Loucy (cell line): ENCODE results near the gene EIF4G3.
A peak's percentile ranks its signal among the peaks of the same experiment; 100 is the strongest.

Experiments
- H2AFZ ChIP-seq: fragments of 200-600 bp; sonication (generic); 2 replicates; pipeline ENCODE4 v1.6.0; 2016; ENCODE audit warnings: antibody characterized with exemption, mild to moderate bottlenecking, low read length, moderate library complexity
- H3F3A ChIP-seq: fragments of 200-600 bp; 2 replicates; pipeline ENCODE4 v1.6.0; 2016; ENCODE audit warnings: antibody characterized with exemption, low read depth, mild to moderate bottlenecking
- H3K27me3 ChIP-seq: fragments of 200-600 bp; sonication (generic); 2 replicates; pipeline ENCODE4 v1.6.1; 2014; ENCODE audit warnings: low read length, mild to moderate bottlenecking; ENCODE audit not compliant: insufficient read depth, poor library complexity, severe bottlenecking
- H3K36me3 ChIP-seq: fragments of 200-600 bp; sonication (generic); 2 replicates; pipeline ENCODE4 v1.6.1; 2016; ENCODE audit warnings: low read length; ENCODE audit not compliant: insufficient read depth
- H3K4me1 ChIP-seq: fragments of 200-600 bp; sonication (generic); 2 replicates; pipeline ENCODE4 v1.5.1; 2014; ENCODE audit warnings: low read length, mild to moderate bottlenecking; ENCODE audit not compliant: insufficient read depth, poor library complexity, severe bottlenecking
- H3K4me2 ChIP-seq: fragments of 200-600 bp; sonication (generic); 2 replicates; pipeline ENCODE4 v1.6.0; 2014; ENCODE audit warnings: antibody characterized with exemption, low read length, low read depth, mild to moderate bottlenecking; ENCODE audit not compliant: poor library complexity, severe bottlenecking
- H3K4me3 ChIP-seq: fragments of 200-600 bp; sonication (generic); 2 replicates; pipeline ENCODE4 v1.5.1; 2014; ENCODE audit warnings: low read length, mild to moderate bottlenecking, mixed read lengths; ENCODE audit not compliant: poor library complexity, severe bottlenecking
- H3K79me2 ChIP-seq: fragments of 200-600 bp; sonication (generic); 2 replicates; pipeline ENCODE4 v1.6.1; 2014; ENCODE audit warnings: low read length; ENCODE audit not compliant: insufficient read depth
- H3K9ac ChIP-seq: fragments of 200-600 bp; sonication (generic); 2 replicates; pipeline ENCODE4 v1.6.0; 2014; ENCODE audit warnings: mild to moderate bottlenecking, low read depth, low read length, moderate library complexity; ENCODE audit not compliant: poor library complexity, severe bottlenecking
- H3K9me2 ChIP-seq: fragments of 200-600 bp; sonication (generic); replicated peaks from 2 replicates; pipeline ENCODE4 v1.6.1; 2016; ENCODE audit warnings: low read depth, low read length, mixed read lengths
- H3K9me3 ChIP-seq: fragments of 200-600 bp; sonication (generic); 2 replicates; pipeline ENCODE4 v1.6.1; 2014; ENCODE audit warnings: mild to moderate bottlenecking, antibody characterized with exemption, low read length, low read depth; ENCODE audit not compliant: insufficient read depth
- H4K20me1 ChIP-seq: fragments of 200-600 bp; sonication (generic); 2 replicates; pipeline ENCODE4 v1.6.0; 2014; ENCODE audit warnings: antibody characterized with exemption, low read length, mild to moderate bottlenecking; ENCODE audit not compliant: insufficient read depth, poor library complexity, severe bottlenecking
- EZH2phosphoT487 ChIP-seq: fragments of 200-600 bp; IDR thresholded peaks from 2 replicates; pipeline ENCODE4 v1.6.1; 2018; ENCODE audit warnings: antibody characterized with exemption, mild to moderate bottlenecking, moderate library complexity, borderline replicate concordance
- TF ChIP-seq, protein P1 (sequence below): fragments of 200-600 bp; sonication (generic); conservative IDR thresholded peaks from 2 replicates; pipeline ENCODE4 v1.5.1; 2014; ENCODE audit warnings: mild to moderate bottlenecking, antibody characterized with exemption, low read length

Gene EIF4G3

DNA sequence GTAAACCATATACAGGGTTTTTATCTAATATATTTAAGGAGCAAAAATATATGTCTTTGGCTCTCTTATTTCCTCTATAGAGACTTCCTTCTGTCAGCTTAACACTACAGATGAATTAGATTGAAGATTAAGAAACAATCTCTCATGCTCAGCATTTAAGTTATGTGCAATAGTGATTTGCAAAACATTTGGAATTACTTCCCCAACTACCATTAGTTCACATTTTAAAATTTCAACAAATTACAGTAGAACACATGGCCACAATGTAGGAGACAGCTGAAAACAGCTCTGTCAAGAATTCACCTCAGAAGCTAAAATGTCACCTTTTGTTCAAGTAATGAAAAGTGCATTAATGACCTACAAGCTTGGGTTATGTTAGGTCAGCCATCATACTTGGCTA is 177.9 kb downstream of the EIF4G3 start:
- Histone ChIP-seq H3K79me2 (0 out of 2 replicates have a peak, but pooled peaks cover 7% of the 10 kb centered on the region), H3K27me3 (no peaks in the 10 kb centered on the region), H3F3A (no peaks in the 10 kb centered on the region), H3K4me1 (peaks cover 56% of the 10 kb centered on the region), H3K9me3 (no peaks in the 10 kb centered on the region), H3K9ac (peak overlapping the region; percentile 54), H3K4me2 (peak overlapping the region; percentile 73), H2AFZ (no peak overlapping the region), H3K9me2 (no peaks in the 10 kb centered on the region), H3K4me3 (no peak overlapping the region), H3K36me3 (no peaks in the 10 kb centered on the region; the same call in 1 of the 2 replicates), H4K20me1 (no peaks in the 10 kb centered on the region)
- TF ChIP-seq EZH2phosphoT487 = no peak
- TF ChIP-seq, protein P1, sequence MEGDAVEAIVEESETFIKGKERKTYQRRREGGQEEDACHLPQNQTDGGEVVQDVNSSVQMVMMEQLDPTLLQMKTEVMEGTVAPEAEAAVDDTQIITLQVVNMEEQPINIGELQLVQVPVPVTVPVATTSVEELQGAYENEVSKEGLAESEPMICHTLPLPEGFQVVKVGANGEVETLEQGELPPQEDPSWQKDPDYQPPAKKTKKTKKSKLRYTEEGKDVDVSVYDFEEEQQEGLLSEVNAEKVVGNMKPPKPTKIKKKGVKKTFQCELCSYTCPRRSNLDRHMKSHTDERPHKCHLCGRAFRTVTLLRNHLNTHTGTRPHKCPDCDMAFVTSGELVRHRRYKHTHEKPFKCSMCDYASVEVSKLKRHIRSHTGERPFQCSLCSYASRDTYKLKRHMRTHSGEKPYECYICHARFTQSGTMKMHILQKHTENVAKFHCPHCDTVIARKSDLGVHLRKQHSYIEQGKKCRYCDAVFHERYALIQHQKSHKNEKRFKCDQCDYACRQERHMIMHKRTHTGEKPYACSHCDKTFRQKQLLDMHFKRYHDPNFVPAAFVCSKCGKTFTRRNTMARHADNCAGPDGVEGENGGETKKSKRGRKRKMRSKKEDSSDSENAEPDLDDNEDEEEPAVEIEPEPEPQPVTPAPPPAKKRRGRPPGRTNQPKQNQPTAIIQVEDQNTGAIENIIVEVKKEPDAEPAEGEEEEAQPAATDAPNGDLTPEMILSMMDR = no peak

DNA sequence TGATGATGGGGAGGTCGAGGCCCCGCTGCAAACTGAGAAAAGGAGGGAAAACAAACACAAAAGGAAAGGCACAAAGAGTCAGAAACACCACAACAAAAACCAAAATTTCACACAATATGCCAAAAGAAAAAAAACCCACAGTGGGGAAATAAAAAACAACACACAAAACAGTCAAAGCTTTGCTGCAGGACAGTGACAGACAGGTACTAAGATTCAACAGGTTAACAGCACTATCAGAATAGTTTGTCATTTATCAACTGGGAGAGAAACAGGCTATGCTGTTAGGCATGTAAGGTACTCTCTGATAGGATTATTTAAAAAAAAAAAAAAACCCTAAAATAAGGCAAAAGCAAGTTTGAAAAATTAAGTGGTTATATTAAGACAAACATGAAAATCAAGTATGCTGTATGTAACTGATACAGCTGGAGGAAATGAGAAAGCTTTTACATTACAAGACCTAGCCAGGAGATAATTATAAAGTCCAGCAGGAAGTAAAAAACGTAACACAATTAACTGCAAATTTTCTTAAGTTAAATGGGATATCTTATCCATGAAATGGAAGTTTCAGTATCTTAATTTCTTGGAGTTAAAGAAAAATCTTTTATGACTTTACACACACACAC is 179.0 kb downstream of the EIF4G3 start:
- Histone ChIP-seq H4K20me1 (no peaks in the 10 kb centered on the region), H3K4me3 (peak overlapping the region; percentile 12), H2AFZ (no peak overlapping the region; the same call in 1 of the 2 replicates), H3K9me3 (no peaks in the 10 kb centered on the region), H3K27me3 (no peaks in the 10 kb centered on the region), H3F3A (no peaks in the 10 kb centered on the region), H3K36me3 (no peaks in the 10 kb centered on the region; the same call in 1 of the 2 replicates), H3K4me1 (peaks cover 56% of the 10 kb centered on the region), H3K9ac (peak overlapping the region; percentile 54), H3K9me2 (no peaks in the 10 kb centered on the region), H3K4me2 (peak overlapping the region; percentile 60), H3K79me2 (no peaks in the 10 kb centered on the region)
- TF ChIP-seq, protein P1 = no peak
- TF ChIP-seq EZH2phosphoT487 = no peak

DNA sequence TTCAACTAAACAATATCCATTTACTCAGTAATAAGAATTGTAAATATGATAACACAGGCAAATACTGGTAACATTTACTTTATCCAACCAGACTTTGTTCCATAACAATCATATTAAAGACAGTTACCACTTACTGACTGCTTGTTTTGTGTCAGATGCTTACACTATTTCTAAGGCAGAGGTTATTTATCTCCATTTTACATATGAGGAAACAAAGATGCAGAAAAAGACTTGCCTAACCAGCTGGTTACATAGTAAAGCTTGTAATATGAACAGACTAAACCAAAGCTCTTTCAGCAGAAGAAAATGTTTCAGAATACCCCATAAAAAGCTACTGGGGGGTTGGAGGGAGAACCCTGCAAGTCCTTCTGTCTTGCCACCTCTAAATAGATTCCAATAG is 180.1 kb downstream of the EIF4G3 start:
- Histone ChIP-seq H3K9ac (no peak overlapping the region), H4K20me1 (no peaks in the 10 kb centered on the region), H3K79me2 (no peaks in the 10 kb centered on the region), H2AFZ (no peak overlapping the region), H3K4me1 (peaks cover 60% of the 10 kb centered on the region), H3K9me2 (no peaks in the 10 kb centered on the region), H3K9me3 (no peaks in the 10 kb centered on the region), H3F3A (no peaks in the 10 kb centered on the region), H3K4me2 (no peak overlapping the region), H3K36me3 (no peaks in the 10 kb centered on the region; the same call in 1 of the 2 replicates), H3K27me3 (no peaks in the 10 kb centered on the region), H3K4me3 (no peak overlapping the region)
- TF ChIP-seq, protein P1 = no peak
- TF ChIP-seq EZH2phosphoT487 = no peak
